Measurements from ENCODE around the gene CEP170B. TPM values are rescaled to one million over a fixed set of nuclear protein-coding genes. Genes with fewer than 3 reads are reported as not detected.
"Not testable (repeated sequence)": the region's sequence is repeated elsewhere in the genome, so short reads cannot be mapped to it uniquely, and the experiment has no call there.

CEP170B gene
- total and polyA plus RNA-seq, 5 experiments from 2014 or later: 0.03 to 4.8 (median 2.3) TPM; not detected in 1

DNA sequence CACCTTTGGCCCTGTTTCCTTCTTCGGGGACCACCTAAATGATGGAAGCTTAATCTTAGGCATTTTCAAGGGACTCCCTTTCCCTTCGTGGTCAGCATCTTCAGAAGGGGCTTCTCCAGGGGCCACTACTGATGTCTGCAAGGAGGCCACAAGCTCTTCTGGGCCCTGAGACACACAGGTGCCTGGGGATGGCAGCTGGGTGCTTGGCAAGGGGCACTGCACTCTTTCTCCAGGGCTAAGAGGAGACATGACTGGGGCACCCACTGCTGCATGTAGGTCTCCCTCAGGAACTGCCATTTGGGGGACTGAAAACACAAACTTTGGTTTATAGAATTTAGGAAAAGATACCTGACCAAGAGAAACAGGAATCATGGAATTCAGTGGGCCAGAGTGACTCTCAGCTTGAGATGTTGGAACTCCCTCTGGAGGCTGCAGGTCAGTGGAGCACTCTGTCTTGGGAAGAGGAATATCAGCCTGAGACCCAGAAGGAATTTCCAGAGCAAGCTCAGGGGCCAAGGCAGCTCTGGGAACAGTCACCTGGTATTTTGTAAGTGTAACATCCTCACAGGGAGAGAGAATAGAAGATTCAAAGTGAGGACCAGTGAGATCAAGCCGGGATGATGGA is 75.6 kb downstream of the CEP170B start:
- ATAC-seq: no peak
- POLR2A ChIA-PET: no interaction called here

DNA sequence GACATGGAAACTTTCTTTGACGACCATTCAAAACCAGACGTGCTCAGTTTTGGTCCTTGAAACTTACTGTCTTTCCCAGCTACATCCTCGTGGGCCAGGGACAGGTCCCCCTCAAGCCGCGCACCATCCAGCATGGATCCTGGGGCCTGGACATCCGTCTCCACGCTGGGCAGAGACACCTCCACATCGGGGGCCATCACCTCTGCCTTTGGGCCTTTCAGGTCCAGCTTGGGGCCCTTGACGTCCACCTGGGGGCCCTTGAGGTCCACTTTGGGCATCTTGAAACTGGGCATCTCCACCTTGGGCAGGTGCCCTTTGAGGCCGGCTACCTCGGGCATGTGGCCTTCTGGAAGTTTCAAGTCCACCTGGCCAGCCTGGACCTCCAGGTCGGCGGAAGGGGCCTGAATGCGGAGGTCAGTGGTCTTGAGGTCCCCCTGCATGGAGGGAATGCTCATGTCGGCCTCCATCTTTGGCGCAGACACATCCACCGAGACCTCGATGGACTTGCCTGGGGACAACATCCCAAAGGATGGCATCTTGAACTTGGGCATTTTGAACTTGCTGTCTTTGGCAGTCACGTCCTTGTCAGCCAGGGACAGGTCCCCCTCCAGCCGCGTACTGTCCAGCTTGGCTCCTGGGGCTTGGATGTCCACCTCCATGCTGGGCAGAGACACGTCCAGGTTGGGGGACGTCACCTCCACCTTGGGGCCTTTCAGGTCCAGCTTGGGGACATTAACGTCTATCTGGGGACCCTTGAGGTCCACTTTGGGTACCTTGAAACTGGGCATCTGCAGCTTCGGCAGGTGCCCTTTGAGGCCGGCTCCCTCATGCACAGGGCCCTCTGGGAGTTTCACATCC is 76.7 kb downstream of the CEP170B start:
- no peaks in the 10 kb centered on the region for H3K36me3 Mint-ChIP-seq
- peaks cover 0 to 19% (median 7%) of the 10 kb centered on the region in 5 donors for H3K27me3 Mint-ChIP-seq
- H3K4me3 Mint-ChIP-seq: no peak overlapping the region
- H3K9me3 Mint-ChIP-seq: no peaks in the 10 kb centered on the region
- H3K27ac Mint-ChIP-seq: no peak overlapping the region
- POLR2A ChIA-PET: no interaction called here
- H3K4me1 Mint-ChIP-seq: no peaks in the 10 kb centered on the region
- no peak for ATAC-seq
- DNase-seq: no peak

More for the DNA sequence above, 75.6 kb downstream of the CEP170B start:
- Mint-ChIP-seq H3K36me3 (no peaks in the 10 kb centered on the region), H3K4me3 (no peak overlapping the region), H3K4me1 (no peaks in the 10 kb centered on the region), H3K9me3 (no peaks in the 10 kb centered on the region), H3K27me3 (peaks cover 0 to 24% (median 7%) of the 10 kb centered on the region in 5 donors), H3K27ac (no peak overlapping the region)
- no peak for DNase-seq

DNA sequence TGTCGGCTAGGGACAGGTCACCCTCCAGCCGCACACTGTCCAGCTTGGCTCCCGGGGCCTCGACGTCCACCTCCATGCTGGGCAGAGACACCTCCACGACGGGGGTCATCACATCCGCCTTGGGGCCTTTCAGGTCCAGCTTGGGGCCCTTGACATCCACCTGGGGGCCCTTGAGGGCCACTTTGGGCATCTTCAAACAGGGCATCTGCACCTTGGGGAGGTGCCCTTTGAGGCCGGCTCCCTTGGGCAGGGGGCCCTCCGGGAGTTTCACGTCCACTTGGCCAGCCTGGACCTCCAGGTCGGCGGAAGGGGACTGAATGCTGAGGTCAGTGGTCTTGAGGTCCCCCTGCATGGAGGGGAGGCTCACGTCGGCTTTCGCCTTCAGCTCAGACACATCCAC is 77.5 kb downstream of the CEP170B start:
- no peaks in the 10 kb centered on the region for H3K4me1 Mint-ChIP-seq
- no peaks in the 10 kb centered on the region for H3K36me3 Mint-ChIP-seq
- no peak overlapping the region for H3K27ac Mint-ChIP-seq
- DNase-seq (no peak), ATAC-seq (no peak)
- no peak overlapping the region for H3K4me3 Mint-ChIP-seq
- peaks cover 0 to 12% (median 7%) of the 10 kb centered on the region in 5 donors for H3K27me3 Mint-ChIP-seq
- POLR2A ChIA-PET: no interaction called here
- H3K9me3 Mint-ChIP-seq: no peaks in the 10 kb centered on the region

GRCh38 chr14:104943216-104944015 is 78.3 kb downstream of the CEP170B start:
- H3K27ac Mint-ChIP-seq, H3K4me1 Mint-ChIP-seq, POLR2A ChIA-PET, DNase-seq, H3K4me3 Mint-ChIP-seq, H3K36me3 Mint-ChIP-seq, ATAC-seq, H3K9me3 Mint-ChIP-seq: not testable (repeated sequence)
- H3K27me3 Mint-ChIP-seq: peaks cover 0 to 12% (median 7%) of the 10 kb centered on the region in 5 donors

- H3K4me1 Mint-ChIP-seq, H3K9me3 Mint-ChIP-seq, POLR2A ChIA-PET, DNase-seq, ATAC-seq, H3K36me3 Mint-ChIP-seq, H3K4me3 Mint-ChIP-seq, H3K27ac Mint-ChIP-seq: not testable (repeated sequence)
- peaks cover 0 to 12% (median 7%) of the 10 kb centered on the region in 5 donors for H3K27me3 Mint-ChIP-seq
These were observed 78.9 kb downstream of the CEP170B start for GRCh38 chr14:104944016-104944308.

DNA sequence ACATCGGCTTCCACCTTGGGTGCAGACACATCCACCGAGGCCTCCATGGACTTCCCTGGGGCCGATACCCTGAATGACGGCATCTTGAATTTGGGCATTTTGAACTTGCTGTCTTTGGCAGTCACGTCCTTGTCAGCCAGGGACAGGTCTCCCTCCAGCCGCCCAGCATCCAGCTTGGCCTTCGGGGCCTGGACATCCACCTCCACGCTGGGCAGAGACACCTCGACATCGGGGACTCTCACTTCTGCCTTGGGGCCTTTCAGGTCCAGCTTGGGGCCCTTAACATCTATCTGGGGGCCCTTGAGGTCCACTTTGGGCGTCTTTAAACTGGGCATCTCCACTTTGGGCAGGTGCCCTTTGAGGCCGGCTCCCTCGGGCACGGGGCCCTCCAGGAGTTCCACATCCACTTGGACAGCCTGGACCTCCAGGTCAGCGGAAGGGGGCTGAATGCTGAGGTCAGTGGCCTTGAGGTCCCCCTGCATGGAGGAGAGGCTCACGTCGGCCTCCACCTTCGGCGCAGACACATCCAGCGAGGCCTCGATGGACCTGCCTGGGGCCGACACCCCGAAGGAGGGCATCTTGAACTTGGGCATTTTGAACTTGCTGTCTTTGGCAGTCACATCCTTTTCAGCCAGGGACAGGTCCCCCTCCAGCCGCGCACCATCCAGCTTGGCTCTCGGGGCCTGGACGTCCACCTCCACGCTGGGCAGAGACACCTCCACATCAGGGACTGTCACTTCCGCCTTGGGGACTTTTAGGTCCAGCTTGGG is 79.6 kb downstream of the CEP170B start:
- H3K36me3 Mint-ChIP-seq, ATAC-seq, H3K4me1 Mint-ChIP-seq, H3K9me3 Mint-ChIP-seq, H3K27ac Mint-ChIP-seq, POLR2A ChIA-PET, H3K4me3 Mint-ChIP-seq: not testable (repeated sequence)
- peaks cover 0 to 12% (median 7%) of the 10 kb centered on the region in 5 donors for H3K27me3 Mint-ChIP-seq
- peak in 1 of 10 donors; percentile 36 for DNase-seq

- H3K27ac Mint-ChIP-seq, ATAC-seq, H3K36me3 Mint-ChIP-seq, H3K9me3 Mint-ChIP-seq, H3K27me3 Mint-ChIP-seq, POLR2A ChIA-PET, H3K4me1 Mint-ChIP-seq, H3K4me3 Mint-ChIP-seq: not testable (repeated sequence)
- DNase-seq: peak in 1 of 10 donors; percentile 32
These were observed 80.2 kb downstream of the CEP170B start for GRCh38 chr14:104945266-104945665.

Other genes starting within 250 kb of the CEP170B start
- 100 to 1,000 TPM; 114 to 121 TPM for gene INF2, start 175.7 kb upstream of the CEP170B start, total RNA-seq
- 1 to 10 TPM; 1.8 to 7.6 (median 5.1) TPM for gene INF2, start 175.7 kb upstream of the CEP170B start, polyA plus RNA-seq
- gene ADSS1, start 141.0 kb upstream of the CEP170B start, total RNA-seq: 1 to 10 TPM; 5.1 to 5.5 TPM
- 1 to 10 TPM in 2 of 3 donors, under 1 TPM in 1; 0.61 to 3.1 (median 1.4) TPM for gene ADSS1, start 141.0 kb upstream of the CEP170B start, polyA plus RNA-seq
- gene SIVA1, start 112.1 kb upstream of the CEP170B start, total RNA-seq: 10 to 100 TPM; 75.4 to 82.5 TPM
- gene SIVA1, start 112.1 kb upstream of the CEP170B start, polyA plus RNA-seq: 100 to 1,000 TPM; 248 to 297 (median 283) TPM
- gene AKT1, start 69.5 kb upstream of the CEP170B start, total RNA-seq: 10 to 100 TPM; 88.9 to 95.7 TPM
- 10 to 100 TPM in 2 of 3 donors, 1 to 10 TPM in 1; 8.9 to 33.4 (median 23.1) TPM for gene AKT1, start 69.5 kb upstream of the CEP170B start, polyA plus RNA-seq
- 1 to 10 TPM; 8.6 to 9.6 TPM for gene ZBTB42, start 64.2 kb upstream of the CEP170B start, total RNA-seq
- 1 to 10 TPM; 1.0 to 1.8 (median 1.6) TPM for gene ZBTB42, start 64.2 kb upstream of the CEP170B start, polyA plus RNA-seq
- 1 to 10 TPM; 1.2 to 2.2 TPM for gene PLD4, start 59.6 kb downstream of the CEP170B start, total RNA-seq
- gene PLD4, start 59.6 kb downstream of the CEP170B start, polyA plus RNA-seq: under 1 TPM in 2 of 3 donors, not detected in 1; 0.08 to 0.13 TPM
- not detected for gene AHNAK2, start 113.1 kb downstream of the CEP170B start, total RNA-seq
- not detected for gene AHNAK2, start 113.1 kb downstream of the CEP170B start, polyA plus RNA-seq
- gene CLBA1, start 120.5 kb downstream of the CEP170B start, total RNA-seq: 1 to 10 TPM; 2.0 to 2.4 TPM
- 1 to 10 TPM in 2 of 3 donors, under 1 TPM in 1; 0.67 to 2.3 (median 1.2) TPM for gene CLBA1, start 120.5 kb downstream of the CEP170B start, polyA plus RNA-seq
- 10 to 100 TPM; 11.0 to 12.4 TPM for gene CDCA4, start 155.8 kb downstream of the CEP170B start, total RNA-seq
- gene CDCA4, start 155.8 kb downstream of the CEP170B start, polyA plus RNA-seq: 10 to 100 TPM in 2 of 3 donors, 1 to 10 TPM in 1; 8.2 to 12.0 (median 11.3) TPM
- gene GPR132, start 200.2 kb downstream of the CEP170B start, total RNA-seq: 10 to 100 TPM; 36.3 to 41.4 TPM
- gene GPR132, start 200.2 kb downstream of the CEP170B start, polyA plus RNA-seq: 10 to 100 TPM in 1 of 3 donors, 1 to 10 TPM in 2; 9.4 to 37.2 (median 9.7) TPM